Endothelial cell of umbilical vein (primary cell): ENCODE results near the gene FILIP1L. TPM values are rescaled to one million over a fixed set of nuclear protein-coding genes. Genes with fewer than 3 reads are reported as not detected.
A peak's percentile ranks its signal among the peaks of the same experiment; 100 is the strongest.

Source experiments
- BruUV-seq: library from RNA; stranded (reverse); fragments of 400-500 nt; replicated peaks from 2 replicates; lab custom pipeline; 2021; lab: Mats Ljungman, UMichigan
- CTCF ChIA-PET: fragments of 300-600, 350-600 bp; sonication (Branson Sonifier 250); formaldehyde crosslinking; loops from one replicate; lab custom pipeline; 2021; ENCODE audit warnings: antibody characterized with exemption, inconsistent platforms; lab: Charles Lee
- POLR2A ChIA-PET: fragments of 300-600, 350-600 bp; sonication (Branson Sonifier 250); formaldehyde crosslinking; loops from one replicate; lab custom pipeline; 2021; ENCODE audit warnings: antibody characterized with exemption, inconsistent platforms; lab: Charles Lee
- DNase-seq: peaks from one replicate; pipeline ENCODE4 v3.0.0-alpha.2; 2011; ENCODE audit warnings: low read depth, low spot score
- FAIRE-seq: peaks from 2 replicates; lab custom pipeline; 2011; peaks lifted over from hg19 to GRCh38; lab: Jason Lieb, UNC
- H2AFZ ChIP-seq: 2 replicates; pipeline ENCODE4 v1.6.0; 2012; ENCODE audit warnings: low read depth, low read length, control low read depth, inconsistent platforms
- H3K27ac ChIP-seq: 2 replicates; pipeline ENCODE4 v1.5.1; 2011; ENCODE audit warnings: low read depth, mild to moderate bottlenecking, control low read depth, low read length, moderate library complexity; ENCODE audit not compliant: insufficient read depth
- H3K27me3 ChIP-seq, 2 experiments: 2 replicates each; pipeline versions ENCODE4 v1.6.0 to v1.6.1; 2011; ENCODE audit warnings: low read length in 2 of 2, mixed read lengths in 1 of 2; ENCODE audit not compliant: control insufficient read depth in 2 of 2, insufficient read depth in 2 of 2
- H3K36me3 ChIP-seq, 2 experiments: 2 replicates in 1 of 2; 3 replicates in 1 of 2; pipeline ENCODE4 v1.5.1; 2011; ENCODE audit warnings: low read length in 2 of 2, mild to moderate bottlenecking in 1 of 2, moderate library complexity in 1 of 2; ENCODE audit not compliant: control insufficient read depth in 2 of 2, insufficient read depth in 2 of 2; ENCODE audit errors: extremely low read depth in 1 of 2
- H3K4me1 ChIP-seq: 3 replicates; pipeline ENCODE4 v1.5.1; 2011; ENCODE audit warnings: mild to moderate bottlenecking, low read length; ENCODE audit not compliant: control insufficient read depth, insufficient read depth; ENCODE audit errors: extremely low read depth
- H3K4me2 ChIP-seq: 2 replicates; pipeline ENCODE4 v1.6.1; 2011; ENCODE audit warnings: low read length, control low read depth, mixed read lengths; ENCODE audit not compliant: insufficient read depth
- H3K4me3 ChIP-seq, 3 experiments: fragments of 200-600 bp in 1 of 3; sonication (generic), shearing (Covaris generic) in 1 of 3; replicated peaks in 1 of 3; 2 replicates each; pipeline ENCODE4 v1.5.1; 2011 to 2016; ENCODE audit warnings: control low read depth in 3 of 3, low read length in 3 of 3, mild to moderate bottlenecking in 2 of 3, inconsistent platforms in 1 of 3, low read depth in 1 of 3, moderate library complexity in 1 of 3; ENCODE audit not compliant: insufficient read depth in 1 of 3
- H3K79me2 ChIP-seq: 2 replicates; pipeline ENCODE4 v1.6.0; 2012; ENCODE audit warnings: low read length, inconsistent platforms; ENCODE audit not compliant: control insufficient read depth, insufficient read depth
- H3K9ac ChIP-seq: replicated peaks from 2 replicates; pipeline ENCODE3; 2011; ENCODE audit warnings: low read length, control low read depth; ENCODE audit not compliant: insufficient read depth; ENCODE audit errors: extremely low read depth
- H3K9me1 ChIP-seq: replicated peaks from 3 replicates; pipeline ENCODE4 v1.6.0; 2011; ENCODE audit warnings: mild to moderate bottlenecking, low read length; ENCODE audit not compliant: control insufficient read depth, insufficient read depth; ENCODE audit errors: extremely low read depth
- H3K9me3 ChIP-seq: replicated peaks from 2 replicates; pipeline ENCODE4 v1.5.1; 2012; ENCODE audit warnings: low read length, inconsistent platforms; ENCODE audit not compliant: control insufficient read depth, insufficient read depth
- H4K20me1 ChIP-seq: replicated peaks from 2 replicates; pipeline ENCODE3; 2011; ENCODE audit warnings: mild to moderate bottlenecking, low read length; ENCODE audit not compliant: control insufficient read depth, insufficient read depth; ENCODE audit errors: extremely low read depth
- EZH2 ChIP-seq: IDR thresholded peaks from 2 replicates; pipeline ENCODE4 v1.6.1; 2012; ENCODE audit warnings: borderline replicate concordance, low read depth, mild to moderate bottlenecking, moderate library complexity, low read length, inconsistent platforms; ENCODE audit not compliant: severe bottlenecking
- FOS ChIP-seq: IDR thresholded peaks from 2 replicates; pipeline ENCODE4 v1.6.1; 2011; ENCODE audit warnings: mild to moderate bottlenecking, low read length, moderate library complexity, borderline replicate concordance; ENCODE audit not compliant: insufficient read depth
- POLR2A ChIP-seq: IDR thresholded peaks from 2 replicates; pipeline ENCODE4 v1.6.1; 2012; ENCODE audit warnings: low read depth, mild to moderate bottlenecking, control low read depth, low read length
- dilution Hi-C: fragments of 300-500 bp; cut with MboI; formaldehyde crosslinking; loops from one replicate; pipeline ENCODE4 v1.15.0; 2019; ENCODE audit warnings: low sequenced_read_pairs; ENCODE audit not compliant: extremely low pct_ligation_motif_present
- intact Hi-C: fragments of 100-400 bp; cut with micrococcal nuclease; formaldehyde crosslinking; loops from one replicate; pipeline ENCODE4 v1.10.0; 2022
- polyA plus RNA-seq, 4 experiments: library from polyadenylated mRNA; depleted of rRNA in 3 of 4; stranded (reverse) in 3 of 4; unstranded in 1 of 4; fragments of >200 nt; gene quantifications; 2 replicates each; pipeline versions ENCODE4 v1.2.1 to v1.2.3, GENCODE V29; 2011 to 2012; ENCODE audit warnings: missing spikeins in 1 of 4
- total RNA-seq: library from RNA; stranded (reverse); gene quantifications from 2 replicates; pipeline ENCODE4 v1.2.3, GENCODE V29; 2021
- TF ChIP-seq, protein P1 (sequence below), 2 donors: IDR thresholded peaks; 1 replicate in 1 of 2; 2 replicates in 1 of 2; pipeline ENCODE4 v1.5.1; 2011; ENCODE audit warnings: low read length in 2 of 2, mild to moderate bottlenecking in 2 of 2, moderate library complexity in 2 of 2, control low read depth in 1 of 2, inconsistent platforms in 1 of 2, low read depth in 1 of 2; ENCODE audit not compliant: insufficient read depth in 1 of 2; ENCODE audit errors: extremely low read depth in 1 of 2

The FILIP1L gene
- total and polyA plus RNA-seq, 2 donors (not counting 3 experiments of a cell fraction or from before 2014, with no cell fraction given): 26.0 to 29.9 TPM

DNA sequence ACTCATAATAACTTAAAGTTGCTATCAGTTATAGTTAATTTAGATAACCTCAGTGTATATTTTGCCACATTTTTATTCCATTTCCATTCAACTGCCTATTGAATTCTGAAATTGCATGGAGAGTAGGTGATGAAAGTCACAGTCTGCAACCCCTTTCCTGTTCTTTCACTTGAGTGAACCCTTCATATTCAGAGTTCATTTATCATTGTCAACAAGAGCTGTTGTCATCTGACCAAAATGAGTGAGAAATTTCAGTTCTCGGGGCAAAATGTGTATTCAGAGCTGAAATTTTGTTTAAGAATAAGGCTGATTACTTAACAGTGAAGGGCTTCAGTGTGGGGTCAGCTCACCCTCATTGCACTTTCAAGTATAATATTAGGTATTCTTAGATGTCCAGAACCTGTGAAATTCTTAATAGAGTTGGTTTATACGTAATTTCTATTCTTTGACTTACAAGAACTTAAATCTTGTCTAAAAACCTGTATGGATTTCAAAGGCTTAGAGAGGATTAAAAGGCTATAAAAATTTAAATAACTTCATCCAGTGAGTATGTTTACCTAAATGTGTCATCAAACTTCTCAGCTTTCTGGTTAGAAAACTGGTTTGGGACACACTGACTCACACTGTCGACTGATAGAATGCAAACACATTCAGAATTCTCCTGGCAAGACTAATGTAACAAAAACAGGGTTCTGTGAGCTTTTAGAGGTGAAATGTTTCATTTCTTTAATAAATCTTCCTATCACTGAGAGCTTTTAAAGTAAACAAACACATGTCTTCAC, 204.4 kb downstream of the FILIP1L start:
- no peaks in the 10 kb centered on the region for H3K36me3 ChIP-seq
- intact Hi-C loops (no loop called here), dilution Hi-C loops (no loop called here)
- H2AFZ ChIP-seq: no peak overlapping the region
- no peaks in the 10 kb centered on the region for H3K9me3 ChIP-seq
- BruUV-seq: no TSS peak
- peak overlapping the region; percentile 27 for H3K9ac ChIP-seq
- TF ChIP-seq EZH2 (no peak), FOS (peak; percentile 15)
- peaks cover 6% of the 10 kb centered on the region for H3K79me2 ChIP-seq
- H3K9me1 ChIP-seq: no peaks in the 10 kb centered on the region
- peak overlapping the region; percentile 42 for H3K27ac ChIP-seq
- H3K4me3 ChIP-seq: no peak overlapping the region
- peak; percentile 37 for FAIRE-seq
- H3K27me3 ChIP-seq: no peaks in the 10 kb centered on the region
- CTCF ChIA-PET: interaction anchor here (0.7 to 2.5 kb wide), 8 partner anchors 8 to 351 kb away, joined by 3 to 12 read pairs (median 4); partner anchors contain the start of gene TBC1D23
- H3K4me2 ChIP-seq: peak overlapping the region; percentile 39
- DNase-seq: peak; percentile 61
- peaks cover 15% of the 10 kb centered on the region for H3K4me1 ChIP-seq
- H4K20me1 ChIP-seq: no peaks in the 10 kb centered on the region
- POLR2A ChIA-PET: no interaction called here

DNA sequence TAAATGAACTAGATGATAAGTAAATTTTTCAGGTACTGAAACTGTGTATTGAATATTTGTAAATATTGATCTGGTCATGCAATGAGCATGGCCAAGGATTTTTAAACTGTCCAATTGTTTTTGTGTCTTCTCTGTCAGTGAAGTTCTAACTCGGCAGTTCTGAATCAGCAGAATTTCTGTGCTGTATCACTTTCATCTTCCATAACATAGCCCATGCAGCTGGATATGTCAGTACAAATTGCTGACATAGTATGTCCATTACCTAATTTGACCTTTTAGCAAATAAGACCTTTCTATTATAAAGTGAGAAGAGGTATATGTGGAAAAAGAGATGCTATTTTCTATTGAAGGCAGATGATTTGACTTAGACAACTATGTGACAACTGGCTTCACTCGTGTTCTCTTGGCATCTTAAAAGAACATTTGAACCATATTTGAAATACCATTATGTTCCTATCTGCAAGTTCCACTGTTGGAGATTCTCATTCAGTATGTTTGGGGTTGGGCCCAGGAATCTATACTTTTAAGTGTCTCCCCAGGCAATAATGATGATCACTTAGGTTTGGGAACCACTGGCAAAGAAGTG, 206.2 kb downstream of the FILIP1L start:
- Histone ChIP-seq H3K79me2 (peaks cover 9% of the 10 kb centered on the region), H3K36me3 (no peaks in the 10 kb centered on the region), H4K20me1 (no peaks in the 10 kb centered on the region), H3K9me1 (no peaks in the 10 kb centered on the region), H3K4me1 (peaks cover 15% of the 10 kb centered on the region), H3K4me3 (no peak overlapping the region), H2AFZ (no peak overlapping the region), H3K4me2 (no peak overlapping the region), H3K27me3 (no peaks in the 10 kb centered on the region), H3K9ac (no peak overlapping the region), H3K27ac (no peak overlapping the region), H3K9me3 (no peaks in the 10 kb centered on the region)
- no peak for DNase-seq
- no peak for FAIRE-seq
- TF ChIP-seq, protein P1, sequence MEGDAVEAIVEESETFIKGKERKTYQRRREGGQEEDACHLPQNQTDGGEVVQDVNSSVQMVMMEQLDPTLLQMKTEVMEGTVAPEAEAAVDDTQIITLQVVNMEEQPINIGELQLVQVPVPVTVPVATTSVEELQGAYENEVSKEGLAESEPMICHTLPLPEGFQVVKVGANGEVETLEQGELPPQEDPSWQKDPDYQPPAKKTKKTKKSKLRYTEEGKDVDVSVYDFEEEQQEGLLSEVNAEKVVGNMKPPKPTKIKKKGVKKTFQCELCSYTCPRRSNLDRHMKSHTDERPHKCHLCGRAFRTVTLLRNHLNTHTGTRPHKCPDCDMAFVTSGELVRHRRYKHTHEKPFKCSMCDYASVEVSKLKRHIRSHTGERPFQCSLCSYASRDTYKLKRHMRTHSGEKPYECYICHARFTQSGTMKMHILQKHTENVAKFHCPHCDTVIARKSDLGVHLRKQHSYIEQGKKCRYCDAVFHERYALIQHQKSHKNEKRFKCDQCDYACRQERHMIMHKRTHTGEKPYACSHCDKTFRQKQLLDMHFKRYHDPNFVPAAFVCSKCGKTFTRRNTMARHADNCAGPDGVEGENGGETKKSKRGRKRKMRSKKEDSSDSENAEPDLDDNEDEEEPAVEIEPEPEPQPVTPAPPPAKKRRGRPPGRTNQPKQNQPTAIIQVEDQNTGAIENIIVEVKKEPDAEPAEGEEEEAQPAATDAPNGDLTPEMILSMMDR (IDR thresholded peaks at IDR 0.05; ENCODE audit: extremely low read depth in 1 of 2, insufficient read depth in 1 of 2, low read depth in 1 of 2, low read length in 2 of 2): no peak
- TF ChIP-seq POLR2A (no peak), FOS (no peak)
- dilution Hi-C loops: no loop called here
- CTCF ChIA-PET: interaction anchor here (1.4 to 2.5 kb wide), 2 partner anchors 11 to 19 kb away, joined by 3 to 12 read pairs; no protein-coding TSS in a partner anchor
- intact Hi-C loops: no loop called here
- no TSS peak for BruUV-seq
- POLR2A ChIA-PET: no interaction called here
